ENCODE data around the gene ATG2B. TPM values are rescaled to one million over a fixed set of nuclear protein-coding genes. Genes with fewer than 3 reads are reported as not detected.

The ATG2B gene
- total and polyA plus RNA-seq, 3 experiments from 2014 or later = 2.6 to 19.8 (median 17.4) TPM

- Histone ChIP-seq H3K4me1 (ENCODE audit: insufficient read depth, low read length) (no peaks in the 10 kb centered on the region), H3K4me3 (ENCODE audit: low read length) (no peak overlapping the region), H3K36me3 (ENCODE audit: insufficient read depth, low read length) (no peaks in the 10 kb centered on the region), H3K9me3 (ENCODE audit: low read length) (no peaks in the 10 kb centered on the region), H3K27ac (ENCODE audit: low read depth, low read length) (no peak overlapping the region), H3K27me3 (ENCODE audit: insufficient read depth, low read length, poor library complexity, severe bottlenecking) (peaks cover 3% of the 10 kb centered on the region)
- DNase-seq = no peak
- Mint-ChIP-seq H3K27ac (no peak overlapping the region), H3K27me3 (peaks cover 10 to 61% of the 10 kb centered on the region in 2 donors), H3K36me3 (no peaks in the 10 kb centered on the region), H3K4me3 (no peak overlapping the region), H3K9me3 (peaks cover 0 to 2% (median 0%) of the 10 kb centered on the region in 5 donors), H3K4me1 (no peaks in the 10 kb centered on the region)
- POLR2A ChIA-PET = no interaction called here
- CTCF ChIA-PET = no interaction called here
Measured at GRCh38 chr14:96257056-96257455, 106.1 kb downstream of the ATG2B start.

DNA sequence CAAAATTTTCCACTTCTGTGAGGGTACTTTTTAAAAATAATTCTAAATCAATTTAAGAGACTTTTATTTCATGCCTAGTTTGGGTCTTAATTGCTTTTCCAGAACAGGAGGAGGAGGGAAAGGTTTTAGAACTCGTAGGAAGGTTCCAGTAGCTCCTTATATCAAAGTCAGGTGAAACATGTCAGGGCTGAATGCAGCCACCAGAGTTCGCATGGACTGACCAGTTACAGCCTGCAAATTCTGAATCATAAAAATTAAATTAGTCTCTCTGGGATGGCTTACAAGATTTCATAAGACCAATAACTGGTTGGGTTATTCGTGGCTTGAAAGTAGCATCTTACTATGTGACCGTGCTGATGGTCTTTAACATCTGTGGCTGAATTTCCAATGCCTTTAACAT is 106.7 kb downstream of the ATG2B start:
- ChIA-PET CTCF (no interaction called here), POLR2A (no interaction called here)
- no peak overlapping the region for H3K4me3 ChIP-seq (ENCODE audit: low read length)
- H3K27me3 ChIP-seq (ENCODE audit: insufficient read depth, low read length, poor library complexity, severe bottlenecking) = peaks cover 3% of the 10 kb centered on the region
- peaks cover 10 to 64% of the 10 kb centered on the region in 2 donors for H3K27me3 Mint-ChIP-seq
- H3K9me3 ChIP-seq (ENCODE audit: low read length) = no peaks in the 10 kb centered on the region
- DNase-seq = no peak
- no peak overlapping the region for H3K4me3 Mint-ChIP-seq
- H3K4me1 Mint-ChIP-seq = no peaks in the 10 kb centered on the region
- peaks cover 0 to 2% (median 0%) of the 10 kb centered on the region in 5 donors for H3K9me3 Mint-ChIP-seq
- no peaks in the 10 kb centered on the region for H3K36me3 ChIP-seq (ENCODE audit: insufficient read depth, low read length)
- no peak overlapping the region for H3K27ac Mint-ChIP-seq
- H3K36me3 Mint-ChIP-seq = no peaks in the 10 kb centered on the region
- H3K4me1 ChIP-seq (ENCODE audit: insufficient read depth, low read length) = no peaks in the 10 kb centered on the region
- no peak overlapping the region for H3K27ac ChIP-seq (ENCODE audit: low read depth, low read length)

DNA sequence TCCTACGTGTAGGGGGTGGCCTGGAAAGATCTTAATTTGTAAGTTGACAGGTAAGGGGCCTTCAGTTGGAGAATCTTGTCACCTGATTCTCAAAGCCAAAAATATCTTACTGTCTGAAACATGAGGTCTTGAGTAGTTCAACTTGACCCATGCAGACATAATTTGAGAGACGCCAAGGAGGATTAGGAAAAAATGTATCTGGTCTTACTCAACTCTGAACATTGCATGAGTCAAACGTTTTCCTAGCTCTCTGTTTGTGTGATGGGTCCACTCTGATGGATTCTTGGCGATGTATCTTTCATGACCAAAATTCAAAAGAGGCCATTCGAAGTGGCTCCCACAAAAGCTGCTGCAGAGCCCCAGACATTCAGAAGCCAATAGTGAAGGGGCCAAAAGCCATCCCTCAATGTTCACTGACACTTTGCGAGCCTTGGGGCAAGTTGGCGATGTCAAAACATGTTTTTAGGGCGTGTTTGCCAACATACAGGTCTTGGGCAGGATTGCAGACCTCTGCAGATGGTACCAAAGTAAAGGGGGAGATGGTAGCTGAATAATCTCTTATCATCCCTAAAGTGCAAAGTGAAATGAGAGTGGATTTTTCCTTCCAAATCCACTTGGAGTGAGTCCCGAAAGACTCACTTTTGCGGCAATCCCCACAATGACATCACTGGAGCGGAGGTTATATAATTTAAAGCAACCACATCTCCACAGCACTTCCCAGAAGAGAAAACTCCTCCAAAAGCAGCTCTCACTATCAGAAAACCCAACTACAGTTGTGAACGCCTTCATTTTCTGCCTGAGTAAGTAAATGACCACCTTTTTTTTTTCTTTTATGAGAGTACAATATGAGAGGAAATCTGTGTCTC is 107.4 kb downstream of the ATG2B start, which contains the start of gene BDKRB1:
BDKRB1 (plus strand) TSS at position 710 of the 866 bp plus-strand sequence. CDS start 7,473 bp downstream, outside the sequence.
- DNase-seq = no peak
- no peaks in the 10 kb centered on the region for H3K4me1 ChIP-seq (ENCODE audit: insufficient read depth, low read length)
- H3K27me3 Mint-ChIP-seq = peaks cover 10 to 65% of the 10 kb centered on the region in 2 donors
- no peak within 1 kb of the TSS for H3K4me3 Mint-ChIP-seq
- peaks cover 3% of the 10 kb centered on the region for H3K27me3 ChIP-seq (ENCODE audit: insufficient read depth, low read length, poor library complexity, severe bottlenecking)
- POLR2A ChIA-PET = no interaction called here
- no peaks in the 10 kb centered on the region for H3K36me3 ChIP-seq (ENCODE audit: insufficient read depth, low read length)
- H3K4me1 Mint-ChIP-seq = no peaks in the 10 kb centered on the region
- H3K9me3 Mint-ChIP-seq = peaks cover 0 to 2% (median 0%) of the 10 kb centered on the region in 5 donors
- H3K27ac Mint-ChIP-seq = no peak within 1 kb of the TSS
- no peaks in the 10 kb centered on the region for H3K36me3 Mint-ChIP-seq
- CTCF ChIA-PET = no interaction called here
- no peak within 1 kb of the TSS for H3K27ac ChIP-seq (ENCODE audit: low read depth, low read length)
- H3K4me3 ChIP-seq (ENCODE audit: low read length) = no peak within 1 kb of the TSS
- H3K9me3 ChIP-seq (ENCODE audit: low read length) = no peaks in the 10 kb centered on the region

DNA sequence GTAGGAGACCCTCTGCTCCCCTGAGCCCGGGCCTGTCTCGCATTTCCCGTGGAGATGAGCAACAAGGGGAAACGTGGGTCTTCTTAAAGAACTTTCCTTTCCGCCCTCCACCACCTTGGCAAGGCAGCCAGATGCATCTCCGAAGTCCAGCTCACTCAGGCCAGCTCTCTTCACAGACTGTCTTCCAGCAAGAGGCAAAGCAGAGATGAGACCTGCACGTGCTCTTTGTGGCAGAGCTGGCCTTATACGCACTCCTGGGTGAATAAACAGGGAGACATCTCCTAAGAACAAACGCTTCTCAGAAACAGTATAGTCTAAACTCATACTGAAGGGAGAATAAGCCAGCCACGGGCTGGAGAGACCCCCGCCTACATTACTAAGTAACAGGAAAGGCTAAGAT is 108.5 kb downstream of the ATG2B start:
- Mint-ChIP-seq H3K27me3 (peaks cover 11 to 57% of the 10 kb centered on the region in 2 donors), H3K4me3 (no peak overlapping the region), H3K27ac (no peak overlapping the region), H3K36me3 (no peaks in the 10 kb centered on the region), H3K4me1 (no peaks in the 10 kb centered on the region), H3K9me3 (peaks cover 0 to 2% (median 0%) of the 10 kb centered on the region in 5 donors)
- Histone ChIP-seq H3K36me3 (ENCODE audit: insufficient read depth, low read length) (no peaks in the 10 kb centered on the region), H3K4me1 (ENCODE audit: insufficient read depth, low read length) (no peaks in the 10 kb centered on the region), H3K4me3 (ENCODE audit: low read length) (no peak overlapping the region), H3K27ac (ENCODE audit: low read depth, low read length) (no peak overlapping the region), H3K27me3 (ENCODE audit: insufficient read depth, low read length, poor library complexity, severe bottlenecking) (peaks cover 3% of the 10 kb centered on the region), H3K9me3 (ENCODE audit: low read length) (no peaks in the 10 kb centered on the region)
- DNase-seq = no peak
- ChIA-PET POLR2A (no interaction called here), CTCF (no interaction called here)

DNA sequence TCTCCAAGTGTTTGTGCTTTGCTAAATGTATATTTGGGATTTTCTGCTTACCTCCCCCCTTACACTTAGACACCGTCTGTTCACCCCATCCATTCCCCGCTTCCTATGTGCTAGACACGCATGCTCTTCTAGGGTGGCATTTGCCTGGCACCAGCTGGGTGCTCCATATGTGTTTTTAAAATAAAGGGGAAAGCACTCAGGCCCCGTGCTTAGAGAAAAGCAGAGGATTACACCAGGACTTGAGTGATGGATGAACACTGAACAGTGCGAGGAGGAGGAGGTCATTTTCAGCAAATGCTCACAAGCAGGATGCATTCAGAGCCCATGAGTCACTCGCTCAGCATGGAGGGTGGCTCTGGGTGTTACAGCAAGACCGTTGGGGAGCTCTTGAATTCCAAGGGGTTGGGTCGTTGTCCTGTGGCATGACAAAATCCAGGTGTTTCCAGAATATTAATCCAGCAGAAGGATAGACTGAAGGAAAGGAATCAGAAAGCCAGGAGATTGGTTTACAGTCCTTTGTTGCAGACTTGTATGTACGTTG is 110.1 kb downstream of the ATG2B start:
- H3K4me1 ChIP-seq (ENCODE audit: insufficient read depth, low read length) = no peaks in the 10 kb centered on the region
- DNase-seq = no peak
- ChIA-PET CTCF (no interaction called here), POLR2A (no interaction called here)
- Mint-ChIP-seq H3K9me3 (peaks cover 0 to 2% (median 0%) of the 10 kb centered on the region in 5 donors), H3K36me3 (no peaks in the 10 kb centered on the region), H3K4me1 (no peaks in the 10 kb centered on the region), H3K4me3 (no peak overlapping the region), H3K27me3 (peaks cover 14 to 68% of the 10 kb centered on the region in 2 donors), H3K27ac (no peak overlapping the region)
- H3K27ac ChIP-seq (ENCODE audit: low read depth, low read length) = no peak overlapping the region
- H3K36me3 ChIP-seq (ENCODE audit: insufficient read depth, low read length) = no peaks in the 10 kb centered on the region
- no peak overlapping the region for H3K4me3 ChIP-seq (ENCODE audit: low read length)
- peaks cover 3% of the 10 kb centered on the region for H3K27me3 ChIP-seq (ENCODE audit: insufficient read depth, low read length, poor library complexity, severe bottlenecking)
- H3K9me3 ChIP-seq (ENCODE audit: low read length) = no peaks in the 10 kb centered on the region

DNA sequence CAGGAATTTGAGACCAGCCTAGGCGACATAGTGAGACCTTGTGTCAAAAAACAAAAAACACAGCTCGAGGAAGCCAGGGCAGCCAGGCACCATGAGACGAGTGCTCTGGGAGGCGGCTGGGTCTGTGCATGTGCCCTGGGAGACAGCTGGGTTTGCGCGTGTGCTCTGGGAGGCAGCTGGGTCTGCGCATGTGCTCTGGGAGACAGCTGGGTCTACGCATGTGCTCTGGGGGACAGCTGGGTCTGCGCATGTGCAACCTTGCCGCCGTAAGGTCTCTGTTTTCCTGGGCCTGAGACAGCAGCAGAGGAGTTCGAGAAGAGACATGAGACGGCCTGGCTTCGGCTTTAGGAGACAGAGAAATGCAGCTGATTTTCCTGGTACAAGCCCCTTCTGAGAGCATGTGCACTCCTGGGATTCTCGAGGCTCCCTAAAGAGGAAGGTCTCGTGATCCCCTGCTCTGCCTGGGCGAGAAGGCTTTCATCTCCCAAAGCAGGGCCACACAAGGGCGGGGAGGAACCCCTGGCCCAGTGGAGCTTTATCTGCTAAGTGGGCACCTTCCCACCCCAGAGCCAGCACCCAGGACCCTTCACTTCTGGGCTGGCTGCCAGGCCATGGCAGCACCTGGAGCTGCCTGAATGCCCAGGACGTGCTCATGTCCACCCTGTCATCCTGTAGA is 110.7 kb downstream of the ATG2B start:
- no peaks in the 10 kb centered on the region for H3K4me1 ChIP-seq (ENCODE audit: insufficient read depth, low read length)
- Mint-ChIP-seq H3K27me3 (peaks cover 14 to 70% of the 10 kb centered on the region in 2 donors), H3K27ac (no peak overlapping the region), H3K4me1 (no peaks in the 10 kb centered on the region), H3K4me3 (no peak overlapping the region), H3K9me3 (peaks cover 0 to 2% (median 0%) of the 10 kb centered on the region in 5 donors), H3K36me3 (no peaks in the 10 kb centered on the region)
- no peak overlapping the region for H3K27ac ChIP-seq (ENCODE audit: low read depth, low read length)
- ChIA-PET POLR2A (no interaction called here), CTCF (no interaction called here)
- no peaks in the 10 kb centered on the region for H3K9me3 ChIP-seq (ENCODE audit: low read length)
- H3K4me3 ChIP-seq (ENCODE audit: low read length) = no peak overlapping the region
- H3K27me3 ChIP-seq (ENCODE audit: insufficient read depth, low read length, poor library complexity, severe bottlenecking) = peaks cover 3% of the 10 kb centered on the region
- no peak for DNase-seq
- no peaks in the 10 kb centered on the region for H3K36me3 ChIP-seq (ENCODE audit: insufficient read depth, low read length)

- Mint-ChIP-seq H3K27ac (no peak overlapping the region), H3K9me3 (no peaks in the 10 kb centered on the region), H3K36me3 (no peaks in the 10 kb centered on the region), H3K27me3 (peaks cover 14 to 69% of the 10 kb centered on the region in 2 donors), H3K4me3 (no peak overlapping the region), H3K4me1 (no peaks in the 10 kb centered on the region)
- DNase-seq = no peak
- ChIA-PET CTCF (no interaction called here), POLR2A (no interaction called here)
- no peaks in the 10 kb centered on the region for H3K4me1 ChIP-seq (ENCODE audit: insufficient read depth, low read length)
- H3K27ac ChIP-seq (ENCODE audit: low read depth, low read length) = no peak overlapping the region
- H3K9me3 ChIP-seq (ENCODE audit: low read length) = no peaks in the 10 kb centered on the region
- peaks cover 3% of the 10 kb centered on the region for H3K27me3 ChIP-seq (ENCODE audit: insufficient read depth, low read length, poor library complexity, severe bottlenecking)
- no peak overlapping the region for H3K4me3 ChIP-seq (ENCODE audit: low read length)
- H3K36me3 ChIP-seq (ENCODE audit: insufficient read depth, low read length) = no peaks in the 10 kb centered on the region
Measured at GRCh38 chr14:96251656-96252155, 111.4 kb downstream of the ATG2B start.

GRCh38 chr14:96250485-96250884 is 112.7 kb downstream of the ATG2B start:
- H3K4me1 Mint-ChIP-seq = no peaks in the 10 kb centered on the region
- Histone ChIP-seq H3K4me3 (ENCODE audit: low read length) (no peak overlapping the region), H3K27me3 (ENCODE audit: insufficient read depth, low read length, poor library complexity, severe bottlenecking) (peaks cover 3% of the 10 kb centered on the region), H3K4me1 (ENCODE audit: insufficient read depth, low read length) (no peaks in the 10 kb centered on the region), H3K9me3 (ENCODE audit: low read length) (no peaks in the 10 kb centered on the region), H3K27ac (ENCODE audit: low read depth, low read length) (no peak overlapping the region), H3K36me3 (ENCODE audit: insufficient read depth, low read length) (no peaks in the 10 kb centered on the region)
- no peaks in the 10 kb centered on the region for H3K9me3 Mint-ChIP-seq
- no peak overlapping the region for H3K4me3 Mint-ChIP-seq
- peaks cover 17 to 67% of the 10 kb centered on the region in 2 donors for H3K27me3 Mint-ChIP-seq
- no peaks in the 10 kb centered on the region for H3K36me3 Mint-ChIP-seq
- ChIA-PET CTCF (no interaction called here), POLR2A (no interaction called here)
- no peak overlapping the region for H3K27ac Mint-ChIP-seq
- no peak for DNase-seq

Data from CD8-positive, alpha-beta memory T cell (primary cell).